ENCODE measurements around the gene ATP2A2.
A peak's percentile ranks its signal among the peaks of the same experiment; 100 is the strongest.
"Not testable (repeated sequence)": the region's sequence is repeated elsewhere in the genome, so short reads cannot be mapped to it uniquely, and the experiment has no call there.

Gene ATP2A2

DNA sequence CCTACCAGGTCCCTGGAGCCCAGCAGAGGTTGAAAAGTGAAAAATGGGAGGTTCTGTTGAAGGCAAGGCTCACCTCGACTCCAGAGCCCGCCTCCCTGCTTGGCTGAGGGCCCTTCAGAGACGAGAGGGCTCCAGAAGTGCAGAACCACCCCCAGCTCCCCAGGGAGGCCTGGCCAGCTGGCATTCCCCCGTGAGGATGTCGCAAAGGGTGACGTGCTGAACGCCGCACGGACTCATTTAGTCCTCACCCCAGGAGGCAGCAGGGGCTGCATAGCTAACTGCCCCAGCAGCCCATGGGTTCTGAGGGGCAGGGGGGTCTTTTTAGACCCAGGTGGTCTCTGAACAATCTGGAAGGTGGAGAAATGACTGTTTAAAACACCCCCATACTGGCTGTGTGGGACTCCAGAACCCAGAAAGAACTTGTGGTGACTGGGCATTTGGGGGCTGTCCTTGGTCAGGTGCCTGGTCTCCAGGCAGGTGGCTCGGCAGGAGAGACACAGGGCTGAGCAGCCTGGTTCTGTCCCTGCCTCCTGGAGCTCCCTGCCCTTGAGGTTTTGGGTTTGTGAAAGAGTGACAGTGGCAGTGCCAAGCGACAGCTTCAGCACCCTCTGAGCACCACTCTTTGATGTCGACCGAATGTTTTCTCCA lies 90.5 kb downstream of the ATP2A2 start:
- TF ChIP-seq, protein P1, sequence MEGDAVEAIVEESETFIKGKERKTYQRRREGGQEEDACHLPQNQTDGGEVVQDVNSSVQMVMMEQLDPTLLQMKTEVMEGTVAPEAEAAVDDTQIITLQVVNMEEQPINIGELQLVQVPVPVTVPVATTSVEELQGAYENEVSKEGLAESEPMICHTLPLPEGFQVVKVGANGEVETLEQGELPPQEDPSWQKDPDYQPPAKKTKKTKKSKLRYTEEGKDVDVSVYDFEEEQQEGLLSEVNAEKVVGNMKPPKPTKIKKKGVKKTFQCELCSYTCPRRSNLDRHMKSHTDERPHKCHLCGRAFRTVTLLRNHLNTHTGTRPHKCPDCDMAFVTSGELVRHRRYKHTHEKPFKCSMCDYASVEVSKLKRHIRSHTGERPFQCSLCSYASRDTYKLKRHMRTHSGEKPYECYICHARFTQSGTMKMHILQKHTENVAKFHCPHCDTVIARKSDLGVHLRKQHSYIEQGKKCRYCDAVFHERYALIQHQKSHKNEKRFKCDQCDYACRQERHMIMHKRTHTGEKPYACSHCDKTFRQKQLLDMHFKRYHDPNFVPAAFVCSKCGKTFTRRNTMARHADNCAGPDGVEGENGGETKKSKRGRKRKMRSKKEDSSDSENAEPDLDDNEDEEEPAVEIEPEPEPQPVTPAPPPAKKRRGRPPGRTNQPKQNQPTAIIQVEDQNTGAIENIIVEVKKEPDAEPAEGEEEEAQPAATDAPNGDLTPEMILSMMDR (IDR thresholded peaks at IDR 0.05; ENCODE audit: low read depth, low read length), result no peak
- peak in 1 of 2 donors; percentile 46 for DNase-seq (ENCODE audit: low read depth in 2 of 2)
- H3K4me3 ChIP-seq (replicated peaks in 1 of 2; ENCODE audit: low read depth in 2 of 2, low read length in 2 of 2), result no peak overlapping the region

DNA sequence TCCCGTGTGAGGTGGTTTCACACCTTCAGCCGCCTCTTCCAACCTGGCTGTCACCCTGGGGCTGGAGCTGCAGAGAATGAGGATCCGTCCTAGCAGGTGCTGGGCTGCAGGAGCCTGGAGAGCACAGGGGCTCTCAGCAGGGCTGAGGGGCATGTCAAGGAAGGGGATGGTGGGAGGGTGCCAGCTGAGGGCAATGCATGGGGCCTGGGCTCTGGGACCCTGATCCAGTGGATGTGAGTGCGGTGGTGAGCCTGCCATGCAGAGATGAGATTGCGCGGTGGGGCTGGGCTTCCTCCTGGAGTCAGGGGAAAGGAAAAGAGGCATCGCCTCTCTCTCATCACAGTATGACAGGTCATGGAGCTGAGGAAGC lies 91.0 kb downstream of the ATP2A2 start:
- H3K4me3 ChIP-seq (replicated peaks in 1 of 2; ENCODE audit: low read depth in 2 of 2, low read length in 2 of 2), result no peak overlapping the region
- TF ChIP-seq, protein P1 (IDR thresholded peaks at IDR 0.05; ENCODE audit: low read depth, low read length), result no peak
- DNase-seq (ENCODE audit: low read depth in 2 of 2), result no peak

GRCh38 chr12:110373025-110373424 lies 92.0 kb downstream of the ATP2A2 start:
- DNase-seq (ENCODE audit: low read depth in 2 of 2), result no peak
- TF ChIP-seq, protein P1 (IDR thresholded peaks at IDR 0.05; ENCODE audit: low read depth, low read length), result no peak
- H3K4me3 ChIP-seq (replicated peaks in 1 of 2; ENCODE audit: low read depth in 2 of 2, low read length in 2 of 2), result no peak overlapping the region

GRCh38 chr12:110373425-110373824 lies 92.4 kb downstream of the ATP2A2 start:
- TF ChIP-seq, protein P1 (IDR thresholded peaks at IDR 0.05; ENCODE audit: low read depth, low read length), result no peak
- no peak overlapping the region for H3K4me3 ChIP-seq (replicated peaks in 1 of 2; ENCODE audit: low read depth in 2 of 2, low read length in 2 of 2)

GRCh38 chr12:110373962-110374611 lies 93.0 kb downstream of the ATP2A2 start:
- no peak for DNase-seq (ENCODE audit: low read depth in 2 of 2)
- H3K4me3 ChIP-seq (replicated peaks in 1 of 2; ENCODE audit: low read depth in 2 of 2, low read length in 2 of 2), result no peak overlapping the region
- TF ChIP-seq, protein P1 (IDR thresholded peaks at IDR 0.05; ENCODE audit: low read depth, low read length), result no peak

More at GRCh38 chr12:110373425-110373824, 92.4 kb downstream of the ATP2A2 start:
- DNase-seq (ENCODE audit: low read depth in 2 of 2), result no peak

- not testable (repeated sequence) for DNase-seq (ENCODE audit: low read depth in 2 of 2); H3K4me3 ChIP-seq (replicated peaks in 1 of 2; ENCODE audit: low read depth in 2 of 2, low read length in 2 of 2)
Measured at GRCh38 chr12:110378131-110378790, 97.2 kb downstream of the ATP2A2 start.

DNA sequence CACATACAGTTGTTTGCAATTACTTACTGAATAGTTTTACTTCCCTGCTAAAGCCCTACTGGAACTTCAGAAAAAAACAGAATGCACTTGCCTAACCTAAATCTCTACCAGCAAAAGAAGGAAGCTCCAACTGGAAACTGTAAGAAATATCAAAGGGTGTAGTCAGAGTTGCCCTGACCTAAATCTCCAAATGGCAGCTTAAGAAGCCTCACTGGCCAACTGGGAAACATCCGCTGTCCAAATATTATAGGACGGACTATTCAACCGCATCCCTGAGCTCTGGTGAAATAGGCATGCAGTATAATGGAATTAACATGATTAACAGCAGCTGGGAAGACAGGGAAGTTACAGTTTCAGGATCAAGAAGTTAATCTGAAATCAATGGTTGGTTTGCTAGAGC lies 98.2 kb downstream of the ATP2A2 start:
- TF ChIP-seq, protein P1 (IDR thresholded peaks at IDR 0.05; ENCODE audit: low read depth, low read length), result no peak

More for the DNA sequence above, 98.2 kb downstream of the ATP2A2 start:
- no peak for DNase-seq (ENCODE audit: low read depth in 2 of 2)
- no peak overlapping the region for H3K4me3 ChIP-seq (replicated peaks in 1 of 2; ENCODE audit: low read depth in 2 of 2, low read length in 2 of 2)
